IMR-90 (cell line): Measurements from ENCODE around the gene THRAP3. TPM values are rescaled to one million over a fixed set of nuclear protein-coding genes. Genes with fewer than 3 reads are reported as not detected.

Experiments
- ATAC-seq: fragments of 200-7000 bp; cut with Tn5 transposase; 2 replicates; pipeline ENCODE4 v1.9.1; 2020; ENCODE audit warnings: low read depth, mild to moderate bottlenecking, moderate library complexity
- BruUV-seq: library from RNA; stranded (reverse); fragments of 400-500 nt; replicated peaks from 2 replicates; lab custom pipeline; 2021; lab: Mats Ljungman, UMichigan
- CTCF ChIA-PET: fragments of 300-600 bp; formaldehyde crosslinking; extraction: SDS; loops from one replicate; lab custom pipeline; 2021; ENCODE audit warnings: antibody characterized with exemption; lab: Yijun Ruan, JAX
- POLR2A ChIA-PET: fragments of 300-600 bp; sonication (Branson Sonifier 250); formaldehyde crosslinking; loops from one replicate; lab custom pipeline; 2022; ENCODE audit warnings: antibody characterized with exemption; ENCODE audit not compliant: unreplicated experiment; lab: Charles Lee
- DNase-seq: peaks from one replicate; pipeline ENCODE4 v3.0.0; 2013
- H2AFZ ChIP-seq: replicated peaks from 2 replicates; pipeline ENCODE3; 2013; ENCODE audit warnings: low read length, mild to moderate bottlenecking; ENCODE audit not compliant: poor library complexity
- H2AK5ac ChIP-seq: 2 replicates; pipeline ENCODE4 v1.6.1; 2013; ENCODE audit warnings: low read depth, low read length, inconsistent platforms
- H2AK9ac ChIP-seq: replicated peaks from 2 replicates; pipeline ENCODE3; 2013; ENCODE audit warnings: mild to moderate bottlenecking, low read depth, low read length, moderate library complexity; ENCODE audit not compliant: poor library complexity
- H2BK120ac ChIP-seq: 2 replicates; pipeline ENCODE4 v1.6.1; 2013; ENCODE audit warnings: low read depth, low read length, inconsistent platforms
- H2BK15ac ChIP-seq: 3 replicates; pipeline ENCODE4 v1.6.1; 2013; ENCODE audit warnings: low read depth, low read length, inconsistent platforms
- H2BK20ac ChIP-seq: 2 replicates; pipeline ENCODE4 v1.6.1; 2013; ENCODE audit warnings: low read depth, mild to moderate bottlenecking, inconsistent platforms, low read length, moderate library complexity
- H2BK5ac ChIP-seq: 2 replicates; pipeline ENCODE4 v1.6.1; 2013; ENCODE audit warnings: mild to moderate bottlenecking, low read depth, low read length, inconsistent platforms; ENCODE audit not compliant: poor library complexity, severe bottlenecking
- H3K14ac ChIP-seq: replicated peaks from 2 replicates; pipeline ENCODE4 v1.6.1; 2013; ENCODE audit warnings: low read depth, low read length, inconsistent platforms
- H3K18ac ChIP-seq: 2 replicates; pipeline ENCODE4 v1.6.1; 2013; ENCODE audit warnings: low read depth, low read length, control low read depth
- H3K23ac ChIP-seq: 2 replicates; pipeline ENCODE4 v1.6.1; 2013; ENCODE audit warnings: low read depth, low read length, inconsistent platforms
- H3K27ac ChIP-seq: 2 replicates; pipeline ENCODE4 v1.5.1; 2013; ENCODE audit warnings: mild to moderate bottlenecking, control low read depth, low read length; ENCODE audit not compliant: insufficient read depth
- H3K27me3 ChIP-seq: 2 replicates; pipeline ENCODE4 v1.6.1; 2013; ENCODE audit warnings: low read length; ENCODE audit not compliant: control insufficient read depth, insufficient read depth
- H3K36me3 ChIP-seq: 2 replicates; pipeline ENCODE4 v1.6.1; 2013; ENCODE audit warnings: low read length, mixed read lengths; ENCODE audit not compliant: control insufficient read depth, insufficient read depth
- H3K4ac ChIP-seq: 2 replicates; pipeline ENCODE4 v1.6.1; 2013; ENCODE audit warnings: low read depth, low read length, inconsistent platforms
- H3K4me1 ChIP-seq: 2 replicates; pipeline ENCODE4 v1.6.1; 2013; ENCODE audit warnings: low read length, mixed read lengths; ENCODE audit not compliant: control insufficient read depth, insufficient read depth
- H3K4me2 ChIP-seq: 2 replicates; pipeline ENCODE4 v1.6.1; 2013; ENCODE audit warnings: low read depth, mild to moderate bottlenecking, control low read depth, low read length, moderate library complexity
- H3K4me3 ChIP-seq: 2 replicates; pipeline ENCODE4 v1.5.1; 2013; ENCODE audit warnings: low read depth, mild to moderate bottlenecking, control low read depth, low read length, moderate library complexity; ENCODE audit not compliant: insufficient read depth
- H3K56ac ChIP-seq: 2 replicates; pipeline ENCODE4 v1.6.1; 2013; ENCODE audit warnings: low read length, inconsistent platforms; ENCODE audit not compliant: insufficient read depth; ENCODE audit errors: extremely low read depth
- H3K79me1 ChIP-seq, 2 experiments: 2 replicates each; pipeline ENCODE4 v1.6.1; 2013; ENCODE audit warnings: low read length in 2 of 2, inconsistent platforms in 1 of 2, low read depth in 1 of 2
- H3K9ac ChIP-seq: 2 replicates; pipeline ENCODE4 v1.6.1; 2013; ENCODE audit warnings: low read depth, low read length, control low read depth
- H3K9me1 ChIP-seq: 2 replicates; pipeline ENCODE4 v1.6.1; 2013; ENCODE audit warnings: low read length, inconsistent platforms; ENCODE audit not compliant: insufficient read depth
- H3K9me3 ChIP-seq: 2 replicates; pipeline ENCODE4 v1.6.1; 2013; ENCODE audit warnings: low read length; ENCODE audit not compliant: control insufficient read depth, insufficient read depth
- H4K20me1 ChIP-seq: 2 replicates; pipeline ENCODE4 v1.6.1; 2013; ENCODE audit warnings: low read length, inconsistent platforms; ENCODE audit not compliant: insufficient read depth
- H4K5ac ChIP-seq: 2 replicates; pipeline ENCODE4 v1.6.1; 2013; ENCODE audit warnings: mild to moderate bottlenecking, low read depth, low read length, control low read depth
- H4K8ac ChIP-seq, 2 experiments: 2 replicates each; pipeline ENCODE4 v1.6.1; 2013; ENCODE audit warnings: low read depth in 2 of 2, low read length in 2 of 2, control low read depth in 1 of 2, inconsistent platforms in 1 of 2
- H4K91ac ChIP-seq: 2 replicates; pipeline ENCODE4 v1.6.1; 2013; ENCODE audit warnings: low read depth, low read length, inconsistent platforms; ENCODE audit not compliant: insufficient read depth
- BHLHE40 ChIP-seq: fragments of 150-350 bp; IDR thresholded peaks from 2 replicates; pipeline ENCODE4 v1.6.1; 2016; ENCODE audit warnings: mild to moderate bottlenecking, low read depth, low read length
- CEBPB ChIP-seq: IDR thresholded peaks from 2 replicates; pipeline ENCODE4 v1.6.1; 2012; ENCODE audit warnings: low read depth, low read length, improper control_type of control experiment
- CHD1 ChIP-seq: IDR thresholded peaks from 2 replicates; pipeline ENCODE4 v1.6.1; 2012; ENCODE audit warnings: low read depth, low read length, improper control_type of control experiment
- CTCF ChIP-seq: conservative IDR thresholded peaks from 2 replicates; pipeline ENCODE4 v1.5.1; 2012; ENCODE audit warnings: mild to moderate bottlenecking, low read depth, low read length, improper control_type of control experiment
- ELK1 ChIP-seq: fragments of 150-350 bp; IDR thresholded peaks from 2 replicates; pipeline ENCODE4 v1.6.1; 2016; ENCODE audit warnings: low read depth, mild to moderate bottlenecking, low read length, moderate library complexity, borderline replicate concordance
- FOS ChIP-seq: fragments of 150-350 bp; IDR thresholded peaks from 2 replicates; pipeline ENCODE4 v1.6.1; 2016; ENCODE audit warnings: low read depth, low read length
- MAFK ChIP-seq: IDR thresholded peaks from 2 replicates; pipeline ENCODE4 v1.6.1; 2012; ENCODE audit warnings: low read depth, low read length, improper control_type of control experiment
- MXI1 ChIP-seq: IDR thresholded peaks from 2 replicates; pipeline ENCODE4 v1.6.1; 2012; ENCODE audit warnings: low read depth, mild to moderate bottlenecking, low read length, moderate library complexity, borderline replicate concordance
- RAD21 ChIP-seq: IDR thresholded peaks from 2 replicates; pipeline ENCODE4 v1.6.1; 2012; ENCODE audit warnings: low read length, improper control_type of control experiment
- RCOR1 ChIP-seq: IDR thresholded peaks from 2 replicates; pipeline ENCODE4 v1.6.1; 2012; ENCODE audit warnings: mild to moderate bottlenecking, low read length, improper control_type of control experiment; ENCODE audit not compliant: insufficient replicate concordance
- RFX5 ChIP-seq: IDR thresholded peaks from 2 replicates; pipeline ENCODE4 v1.8.0; 2012; ENCODE audit warnings: low read depth, mild to moderate bottlenecking, low read length, moderate library complexity
- SMC3 ChIP-seq: fragments of 150-350 bp; IDR thresholded peaks from 2 replicates; pipeline ENCODE4 v1.6.1; 2016; ENCODE audit warnings: low read depth, mild to moderate bottlenecking, antibody characterized with exemption, low read length, moderate library complexity
- USF2 ChIP-seq: fragments of 150-350 bp; IDR thresholded peaks from 2 replicates; pipeline ENCODE4 v1.6.1; 2017; ENCODE audit warnings: mild to moderate bottlenecking, antibody characterized with exemption, low read length, low read depth
- WGBS, 2 experiments: methylation state at CpG; one replicate each; pipeline versions ENCODE4 v1.1.5 to v1.1.7; 2013; ENCODE audit warnings: missing lambda C conversion rate in 2 of 2; ENCODE audit not compliant: insufficient read length in 1 of 2; ENCODE audit errors: extremely low coverage in 2 of 2; 5-methylcytosine and 5-hydroxymethylcytosine counted together
- dilution Hi-C: fragments of 300-500 bp; cut with HindIII; formaldehyde crosslinking; loops from one replicate; pipeline ENCODE4 v1.14.3; 2018; ENCODE audit warnings: low sequenced_read_pairs; ENCODE audit not compliant: unreplicated experiment
- in situ Hi-C: fragments of 300-500 bp; cut with MboI; formaldehyde crosslinking; loops from 3 replicates; pipeline ENCODE4 v1.14.3; 2019; ENCODE audit warnings: low sequenced_read_pairs, inconsistent platforms, mixed read lengths
- intact Hi-C: fragments of 100-400 bp; cut with micrococcal nuclease; formaldehyde crosslinking; loops from 2 replicates; pipeline ENCODE4 v1.10.0; 2022
- polyA plus RNA-seq, 3 experiments: library from polyadenylated mRNA; depleted of rRNA; stranded (reverse); fragments of >200 nt; gene quantifications; 2 replicates each; pipeline ENCODE4 v1.2.3, GENCODE V29; 2012; ENCODE audit warnings: low replicate concordance in 1 of 3
- total RNA-seq: library from RNA; depleted of rRNA; stranded (reverse); fragments of >200 nt; gene quantifications from 2 replicates; pipeline ENCODE4 v1.2.3, GENCODE V29; 2012

THRAP3 gene
- total and polyA plus RNA-seq, 2 of the 4 experiments (the other 2 are of a cell fraction) = 60.6 to 66.5 TPM

- Histone ChIP-seq H4K8ac (peak overlapping the region; percentile 87 to 95), H2BK20ac (no peak overlapping the region; the same call in 1 of the 2 replicates), H3K23ac (peak overlapping the region; percentile 98), H4K5ac (peak overlapping the region; percentile 57), H3K9me3 (no peaks in the 10 kb centered on the region), H3K4me2 (peak overlapping the region; percentile 87), H3K27ac (peak overlapping the region; percentile 87), H3K56ac (no peak overlapping the region; the same call in 1 of the 2 replicates), H3K4me3 (peak overlapping the region; percentile 24), H2BK15ac (peak overlapping the region; percentile 91; the same call in 1 of the 3 replicates), H2AFZ (peak overlapping the region; percentile 86), H3K9ac (peak overlapping the region; percentile 71), H3K36me3 (peaks cover 9% of the 10 kb centered on the region), H3K4ac (peak overlapping the region; percentile 99), H4K20me1 (peaks cover 7% of the 10 kb centered on the region), H2AK9ac (peak overlapping the region; percentile 99), H3K79me1 (peaks cover 0 to 55% of the 10 kb centered on the region in 2 experiments; a peak in 3 of 4 replicates), H2AK5ac (peak overlapping the region; percentile 100), H3K18ac (peak overlapping the region; percentile 70), H2BK5ac (peak overlapping the region; percentile 91), H3K14ac (peak overlapping the region; percentile 97), H2BK120ac (peak overlapping the region; percentile 90), H4K91ac (peak overlapping the region; percentile 76), H3K27me3 (no peaks in the 10 kb centered on the region), H3K9me1 (peaks cover 11% of the 10 kb centered on the region; the same call in 1 of the 2 replicates), H3K4me1 (peaks cover 24% of the 10 kb centered on the region)
- in situ Hi-C loops = no loop called here
- CTCF ChIA-PET = no interaction called here
- POLR2A ChIA-PET = no interaction called here
- dilution Hi-C loops = no loop called here
- ATAC-seq = peak; percentile 58
- 0% methylated on average over 18 of the region's 59 CpGs; no CpG with 5 or more reads in 1 of the 2 experiments for WGBS, 2 experiments
- BruUV-seq = no TSS peak
- intact Hi-C loops = loop anchor here (1.0 to 5.0 kb wide), 3 partner anchors 46 to 99 kb away; partner anchors contain the start of gene STK40
- peak; percentile 94 for DNase-seq
- TF ChIP-seq SMC3 = no peak
- TF ChIP-seq RFX5 = no peak
- peak; percentile 91 for TF ChIP-seq BHLHE40
- TF ChIP-seq ELK1 = no peak
- TF ChIP-seq RCOR1 = no peak
- peak; percentile 28; the same call in 1 of the 2 replicates for TF ChIP-seq USF2
- peak; percentile 63; the same call in 1 of the 2 replicates for TF ChIP-seq MXI1
- TF ChIP-seq FOS = no peak
- 0 out of 2 replicates have a peak, but pooled peaks have one; percentile 2 for TF ChIP-seq RAD21
- no peak for TF ChIP-seq CEBPB
- no peak for TF ChIP-seq MAFK
- TF ChIP-seq CHD1 = no peak
- TF ChIP-seq CTCF = no peak
Observed at GRCh38 chr1:36321119-36321951, 97.1 kb downstream of the THRAP3 start.
